Measurements from ENCODE around the gene OR1L6. TPM values are rescaled to one million over a fixed set of nuclear protein-coding genes. Genes with fewer than 3 reads are reported as not detected.

The OR1L6 gene
- total RNA-seq, 2 donors from 2014 or later: not detected

Other genes starting within 250 kb of the OR1L6 start
- not detected for gene OR1J2, start 231.5 kb upstream of the OR1L6 start, total RNA-seq
- gene OR1J4, start 223.2 kb upstream of the OR1L6 start, total RNA-seq: not detected
- gene OR1N1, start 215.0 kb upstream of the OR1L6 start, total RNA-seq: not detected
- gene OR1N2, start 189.2 kb upstream of the OR1L6 start, total RNA-seq: not detected
- gene OR1L8, start 158.9 kb upstream of the OR1L6 start, total RNA-seq: under 1 TPM in 1 of 2 donors, not detected in 1; 0.29 TPM
- gene OR1Q1, start 127.6 kb upstream of the OR1L6 start, total RNA-seq: not detected
- gene OR1B1, start 84.7 kb upstream of the OR1L6 start, total RNA-seq: not detected
- gene OR1L1, start 80.6 kb upstream of the OR1L6 start, total RNA-seq: not detected
- not detected for gene OR1L3, start 67.2 kb upstream of the OR1L6 start, total RNA-seq
- gene OR1L4, start 18.3 kb upstream of the OR1L6 start, total RNA-seq: not detected
- not detected for gene OR5C1, start 46.6 kb downstream of the OR1L6 start, total RNA-seq
- not detected for gene OR1K1, start 57.8 kb downstream of the OR1L6 start, total RNA-seq
- gene PDCL, start 86.3 kb downstream of the OR1L6 start, total RNA-seq: 10 to 100 TPM; 12.1 to 15.8 TPM
- 10 to 100 TPM; 35.1 to 46.8 TPM for gene RC3H2, start 163.1 kb downstream of the OR1L6 start, total RNA-seq
- 1 to 10 TPM; 7.7 to 9.0 TPM for gene ZBTB6, start 171.0 kb downstream of the OR1L6 start, total RNA-seq
- gene ZBTB26, start 189.2 kb downstream of the OR1L6 start, total RNA-seq: 1 to 10 TPM; 5.4 to 5.8 TPM
- 10 to 100 TPM; 64.1 to 75.4 TPM for gene RABGAP1, start 198.7 kb downstream of the OR1L6 start, total RNA-seq

Measured in posterior vena cava (tissue), 2 donors.